GM12874 (cell line): ENCODE results near the gene KRT33A.
"Not testable (repeated sequence)": the region's sequence is repeated elsewhere in the genome, so short reads cannot be mapped to it uniquely, and the experiment has no call there.

Experiments
- TF ChIP-seq, protein P1 (sequence below): IDR thresholded peaks from 2 replicates; pipeline ENCODE4 v1.5.1; 2011; ENCODE audit warnings: low read depth, mild to moderate bottlenecking, control low read depth, low read length, moderate library complexity; ENCODE audit not compliant: insufficient read depth

KRT33A gene

GRCh38 chr17:41350381-41350878, at the start of gene KRT33A:
KRT33A (minus strand) TSS chr17:41350828; CDS start chr17:41350767, 61 bp downstream.
- TF ChIP-seq, protein P1, sequence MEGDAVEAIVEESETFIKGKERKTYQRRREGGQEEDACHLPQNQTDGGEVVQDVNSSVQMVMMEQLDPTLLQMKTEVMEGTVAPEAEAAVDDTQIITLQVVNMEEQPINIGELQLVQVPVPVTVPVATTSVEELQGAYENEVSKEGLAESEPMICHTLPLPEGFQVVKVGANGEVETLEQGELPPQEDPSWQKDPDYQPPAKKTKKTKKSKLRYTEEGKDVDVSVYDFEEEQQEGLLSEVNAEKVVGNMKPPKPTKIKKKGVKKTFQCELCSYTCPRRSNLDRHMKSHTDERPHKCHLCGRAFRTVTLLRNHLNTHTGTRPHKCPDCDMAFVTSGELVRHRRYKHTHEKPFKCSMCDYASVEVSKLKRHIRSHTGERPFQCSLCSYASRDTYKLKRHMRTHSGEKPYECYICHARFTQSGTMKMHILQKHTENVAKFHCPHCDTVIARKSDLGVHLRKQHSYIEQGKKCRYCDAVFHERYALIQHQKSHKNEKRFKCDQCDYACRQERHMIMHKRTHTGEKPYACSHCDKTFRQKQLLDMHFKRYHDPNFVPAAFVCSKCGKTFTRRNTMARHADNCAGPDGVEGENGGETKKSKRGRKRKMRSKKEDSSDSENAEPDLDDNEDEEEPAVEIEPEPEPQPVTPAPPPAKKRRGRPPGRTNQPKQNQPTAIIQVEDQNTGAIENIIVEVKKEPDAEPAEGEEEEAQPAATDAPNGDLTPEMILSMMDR, result not testable (repeated sequence)

GRCh38 chr17:41396996-41397660, 46.5 kb upstream of the KRT33A start, which contains the start of gene KRT31:
KRT31 (minus strand) TSS chr17:41397608; CDS start chr17:41397539, 69 bp downstream.
- TF ChIP-seq, protein P1, result no peak

GRCh38 chr17:41396340-41396739, 45.7 kb upstream of the KRT33A start:
- TF ChIP-seq, protein P1, result no peak

- TF ChIP-seq, protein P1, result no peak
Measured at GRCh38 chr17:41395611-41396010, 45.0 kb upstream of the KRT33A start.

- TF ChIP-seq, protein P1, result no peak
Measured at GRCh38 chr17:41394254-41394996, 43.8 kb upstream of the KRT33A start.

DNA sequence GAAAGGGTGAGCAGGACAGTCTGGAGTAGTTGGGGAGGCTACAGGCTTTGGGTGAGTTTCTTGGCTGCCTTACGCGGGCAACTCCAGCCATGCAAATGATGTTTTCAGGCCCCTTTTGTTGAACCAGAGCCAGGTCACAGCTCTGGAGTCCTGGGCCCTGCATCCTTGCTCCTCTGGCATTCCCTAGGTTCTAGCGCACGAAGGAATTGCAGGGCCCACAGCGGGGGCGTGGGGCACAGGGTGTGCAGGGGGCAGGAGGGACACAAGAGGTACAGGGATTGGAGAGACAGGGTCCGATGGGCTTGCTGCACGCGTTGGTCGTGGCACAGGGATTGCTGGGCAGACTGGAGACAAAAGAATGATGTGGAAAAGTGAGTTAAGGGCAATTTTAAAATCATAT, 43.2 kb upstream of the KRT33A start:
- TF ChIP-seq, protein P1, result no peak

- TF ChIP-seq, protein P1, result no peak
Measured at GRCh38 chr17:41393294-41393693, 42.7 kb upstream of the KRT33A start.
